HUES64 (cell line): ENCODE results near the gene SLC39A11.

Experiments
- H3K27ac ChIP-seq: 2 replicates; pipeline ENCODE4 v1.7.0; 2013; ENCODE audit warnings: low read depth, low read length, inconsistent platforms
- H3K27me3 ChIP-seq: 2 replicates; pipeline ENCODE4 v1.6.1; 2013; ENCODE audit warnings: mild to moderate bottlenecking, low read length; ENCODE audit not compliant: insufficient read depth
- H3K36me3 ChIP-seq: 2 replicates; pipeline ENCODE4 v1.6.1; 2013; ENCODE audit warnings: mild to moderate bottlenecking, low read length; ENCODE audit not compliant: insufficient read depth
- H3K4me1 ChIP-seq: 2 replicates; pipeline ENCODE4 v1.6.1; 2013; ENCODE audit warnings: mild to moderate bottlenecking, low read length, moderate library complexity; ENCODE audit not compliant: insufficient read depth
- H3K4me3 ChIP-seq: 2 replicates; pipeline ENCODE4 v1.5.1; 2013; ENCODE audit warnings: mild to moderate bottlenecking, low read length, moderate library complexity
- H3K9ac ChIP-seq: 2 replicates; pipeline ENCODE4 v1.6.1; 2013; ENCODE audit warnings: mild to moderate bottlenecking, low read depth, low read length
- H3K9me3 ChIP-seq: 2 replicates; pipeline ENCODE4 v1.6.1; 2013; ENCODE audit warnings: low read depth, low read length; ENCODE audit not compliant: insufficient read depth
- WGBS: fragments of 150-250, 120-280 bp; methylation state at CpG from one replicate; pipeline ENCODE4 v1.1.7; 2013; ENCODE audit warnings: missing lambda C conversion rate; 5-methylcytosine and 5-hydroxymethylcytosine counted together

The SLC39A11 gene

DNA sequence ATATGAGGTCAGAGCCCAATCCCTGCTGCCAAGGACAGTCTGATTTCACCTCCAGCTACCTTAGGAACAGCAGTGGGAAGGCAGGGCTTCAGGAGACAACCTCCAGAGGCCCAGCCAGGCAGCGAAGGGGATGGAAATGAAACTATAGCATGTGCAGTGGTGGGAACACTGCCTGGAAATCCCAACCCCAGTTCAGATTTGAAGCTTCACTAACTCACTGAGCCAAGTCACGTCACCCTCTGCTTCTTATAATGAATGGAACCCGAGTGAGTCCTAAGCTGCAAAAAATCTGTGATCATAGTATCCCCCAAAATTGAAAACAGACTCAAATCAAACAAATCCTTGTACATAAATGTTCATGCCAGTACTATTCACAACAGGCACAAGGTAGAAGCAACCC, 36.0 kb upstream of the SLC39A11 start:
- 81% methylated on average over 3 of the region's 3 CpGs for WGBS
- Histone ChIP-seq H3K4me3 (no peak overlapping the region), H3K9ac (no peak overlapping the region), H3K27me3 (no peaks in the 10 kb centered on the region), H3K36me3 (no peaks in the 10 kb centered on the region), H3K27ac (no peak overlapping the region), H3K4me1 (peaks cover 11% of the 10 kb centered on the region), H3K9me3 (no peaks in the 10 kb centered on the region)

DNA sequence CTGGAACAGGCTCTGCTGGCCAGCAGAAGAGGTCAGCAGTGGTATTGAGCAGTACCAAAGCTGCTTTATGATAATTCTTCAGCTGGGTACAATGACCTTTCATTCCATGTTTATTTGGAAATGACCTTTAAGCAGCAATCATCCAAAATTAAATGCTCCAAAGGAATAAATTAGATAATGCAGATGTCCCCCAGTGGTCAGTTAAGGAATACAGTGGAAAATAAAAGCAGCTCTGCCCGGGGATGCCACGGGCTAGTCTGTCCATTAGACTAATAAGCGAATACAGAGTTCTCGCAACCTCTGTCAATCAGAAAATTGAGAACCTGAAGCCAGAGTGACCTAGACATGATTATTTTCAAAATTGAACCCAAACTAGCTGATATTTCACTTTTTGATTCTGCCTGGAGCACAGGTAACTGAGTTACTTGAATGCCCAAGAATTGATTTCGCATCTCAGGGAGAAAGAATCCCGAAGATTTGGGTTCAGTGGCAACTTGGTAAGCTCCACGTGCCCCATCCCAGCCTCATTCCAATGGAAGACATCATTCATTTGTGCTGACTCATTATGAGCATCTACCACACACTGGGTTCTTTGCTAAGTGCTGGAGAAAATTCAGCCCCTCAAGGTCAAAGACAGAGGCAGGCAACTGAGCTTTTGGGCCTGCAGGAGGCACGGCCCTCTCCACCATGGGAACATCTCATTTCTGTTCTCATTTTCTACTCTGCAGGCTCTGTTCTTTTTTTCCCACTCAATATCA, 34.4 kb upstream of the SLC39A11 start:
- H3K9me3 ChIP-seq, result no peaks in the 10 kb centered on the region
- H3K27me3 ChIP-seq, result no peaks in the 10 kb centered on the region
- WGBS, result 79% methylated on average over 8 of the region's 8 CpGs
- no peak overlapping the region for H3K9ac ChIP-seq
- no peaks in the 10 kb centered on the region for H3K36me3 ChIP-seq
- H3K4me1 ChIP-seq, result peaks cover 6% of the 10 kb centered on the region
- H3K4me3 ChIP-seq, result no peak overlapping the region
- no peak overlapping the region for H3K27ac ChIP-seq

DNA sequence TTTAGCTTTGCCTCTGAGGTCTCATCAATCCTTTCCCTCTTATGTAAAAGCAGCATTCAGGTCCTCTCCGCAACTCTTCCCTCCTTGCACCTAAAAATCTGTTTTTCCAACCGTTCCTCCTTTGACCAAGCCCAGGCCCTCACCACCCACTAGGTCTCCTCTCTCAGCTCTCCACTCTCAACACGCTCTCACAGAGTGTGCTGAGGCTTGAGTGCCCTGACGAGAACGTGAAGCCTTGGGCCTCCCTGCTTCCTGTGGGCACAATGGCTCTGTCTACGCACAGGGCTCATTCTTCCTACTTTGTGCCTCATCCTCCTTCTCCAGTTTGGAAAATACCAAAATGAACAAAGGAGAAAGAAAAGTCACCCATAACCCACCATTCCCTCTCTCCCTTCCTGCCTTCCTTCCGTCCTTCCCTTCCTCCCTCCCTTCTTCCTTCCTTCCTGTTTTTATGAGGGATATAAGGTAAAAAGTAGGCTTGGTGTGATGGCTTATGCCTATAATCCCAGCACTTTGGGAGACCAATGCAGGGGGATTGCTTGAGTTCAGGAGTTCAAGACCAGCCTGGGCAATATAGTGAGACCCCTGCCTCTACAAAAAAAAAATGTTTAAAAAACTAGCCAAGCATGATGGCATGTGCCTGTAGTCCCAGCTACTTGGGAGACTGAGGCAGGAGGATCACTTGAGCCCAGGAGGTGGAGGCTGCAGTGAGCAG, 31.3 kb upstream of the SLC39A11 start:
- Histone ChIP-seq H3K27ac (no peak overlapping the region), H3K9me3 (no peaks in the 10 kb centered on the region), H3K36me3 (no peaks in the 10 kb centered on the region), H3K27me3 (no peaks in the 10 kb centered on the region), H3K4me1 (no peaks in the 10 kb centered on the region), H3K9ac (no peak overlapping the region), H3K4me3 (no peak overlapping the region)
- 84% methylated on average over 6 of the region's 7 CpGs for WGBS

DNA sequence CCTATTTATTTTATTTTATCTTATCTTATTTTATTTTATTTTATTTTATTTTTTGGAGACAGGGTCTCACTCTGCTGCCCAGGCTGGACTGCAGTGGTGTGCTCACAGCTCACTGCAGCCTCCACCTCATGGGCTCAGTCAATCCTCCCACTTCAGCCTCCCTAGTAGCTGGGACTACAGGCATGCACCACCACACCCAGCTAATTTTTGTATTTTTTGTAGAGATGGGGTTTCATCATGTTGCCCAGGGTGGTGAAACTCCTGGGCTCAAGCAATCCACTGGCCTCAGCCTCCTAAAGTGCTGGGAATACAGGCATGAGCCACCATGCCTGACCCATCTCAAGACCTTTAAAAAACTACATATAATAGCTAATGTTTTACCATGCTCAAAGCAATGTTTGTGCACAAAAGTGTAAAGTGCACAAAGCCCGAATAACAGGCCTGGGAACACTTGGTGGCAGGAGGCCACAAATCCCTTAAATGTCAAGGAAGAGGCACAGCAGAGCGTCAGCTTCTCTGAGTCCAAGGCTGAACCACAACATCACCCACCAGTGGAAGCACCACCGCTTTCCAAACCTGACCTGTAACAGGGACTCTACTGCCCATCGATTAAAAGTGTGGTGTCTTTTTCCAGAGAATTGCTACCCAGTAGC, 30.6 kb upstream of the SLC39A11 start:
- Histone ChIP-seq H3K9me3 (no peaks in the 10 kb centered on the region), H3K36me3 (no peaks in the 10 kb centered on the region), H3K9ac (no peak overlapping the region), H3K27ac (no peak overlapping the region), H3K4me3 (no peak overlapping the region), H3K4me1 (no peaks in the 10 kb centered on the region), H3K27me3 (no peaks in the 10 kb centered on the region)
- WGBS, result 93% methylated on average over 4 of the region's 4 CpGs

DNA sequence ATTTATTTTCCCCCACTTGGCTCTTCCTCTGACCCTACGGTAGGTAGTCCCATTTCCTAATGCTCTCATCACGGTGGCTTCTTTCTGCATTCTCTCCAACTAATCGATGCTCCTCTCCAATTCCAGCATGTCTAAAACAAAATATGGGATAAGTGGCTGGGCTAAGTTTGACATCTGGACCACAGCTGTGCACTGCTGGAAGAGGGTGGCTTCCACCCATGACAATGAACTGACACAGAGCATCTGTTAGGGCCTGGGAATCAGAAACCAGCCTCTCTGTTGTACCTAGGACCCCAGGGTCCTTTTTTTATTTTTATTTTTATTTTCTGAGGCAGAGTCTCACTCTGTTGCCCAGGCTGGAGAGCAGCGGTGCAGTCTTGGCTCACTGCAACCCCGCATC, 29.0 kb upstream of the SLC39A11 start:
- no peaks in the 10 kb centered on the region for H3K9me3 ChIP-seq
- H3K4me3 ChIP-seq, result no peak overlapping the region
- 96% methylated on average over 5 of the region's 5 CpGs for whole genome bisulfite sequencing
- no peak overlapping the region for H3K27ac ChIP-seq
- H3K9ac ChIP-seq, result no peak overlapping the region
- H3K4me1 ChIP-seq, result no peaks in the 10 kb centered on the region
- no peaks in the 10 kb centered on the region for H3K27me3 ChIP-seq
- no peaks in the 10 kb centered on the region for H3K36me3 ChIP-seq

DNA sequence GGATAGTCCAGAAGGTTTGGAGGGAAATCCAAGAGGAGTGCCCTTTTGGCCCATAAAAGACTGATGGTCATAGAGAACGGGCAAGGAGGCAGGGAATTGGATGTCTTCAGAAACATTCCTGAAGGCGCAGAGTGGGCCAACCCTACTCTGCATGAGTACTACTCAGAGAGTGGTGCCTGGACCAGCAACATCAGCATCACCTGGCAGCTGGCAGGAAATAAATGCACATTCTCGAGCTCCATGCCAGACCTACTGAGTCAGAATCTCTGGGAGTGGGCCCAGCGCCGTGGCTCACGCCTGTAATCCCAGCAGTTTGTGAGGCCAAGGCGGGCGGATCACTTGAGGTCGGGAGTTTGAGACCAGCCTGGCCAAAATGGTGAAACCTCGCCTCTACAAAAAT, 27.1 kb upstream of the SLC39A11 start:
- H3K4me1 ChIP-seq, result no peaks in the 10 kb centered on the region
- H3K9ac ChIP-seq, result no peak overlapping the region
- no peaks in the 10 kb centered on the region for H3K9me3 ChIP-seq
- no peaks in the 10 kb centered on the region for H3K27me3 ChIP-seq
- no peak overlapping the region for H3K27ac ChIP-seq
- no peak overlapping the region for H3K4me3 ChIP-seq
- WGBS, result 93% methylated on average over 10 of the region's 10 CpGs
- H3K36me3 ChIP-seq, result no peaks in the 10 kb centered on the region

DNA sequence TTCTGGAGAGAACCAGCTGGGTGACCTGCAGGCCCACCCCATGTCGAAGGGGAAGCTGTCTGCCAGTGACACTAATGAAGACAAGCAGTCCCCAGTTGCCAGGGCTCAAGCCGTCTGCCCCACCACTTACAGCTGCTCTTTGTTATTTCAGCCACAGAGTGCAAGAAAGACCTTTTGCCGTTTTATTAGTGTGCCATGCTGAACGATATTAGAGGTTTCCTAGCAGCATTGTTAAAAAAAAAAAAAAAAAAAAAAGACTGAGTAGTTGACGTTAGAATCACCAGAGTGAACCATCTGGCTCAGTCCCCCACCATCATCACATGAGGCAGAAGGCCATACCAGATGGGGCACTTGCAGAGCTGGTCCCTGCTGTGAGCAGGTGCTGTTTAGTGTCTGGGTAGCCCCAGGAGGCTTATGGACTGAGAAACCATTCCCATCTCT, 26.5 kb upstream of the SLC39A11 start:
- Histone ChIP-seq H3K4me3 (no peak overlapping the region), H3K9me3 (no peaks in the 10 kb centered on the region), H3K9ac (no peak overlapping the region), H3K4me1 (no peaks in the 10 kb centered on the region), H3K27me3 (no peaks in the 10 kb centered on the region), H3K36me3 (no peaks in the 10 kb centered on the region), H3K27ac (no peak overlapping the region)
- WGBS, result 84% methylated on average over 4 of the region's 5 CpGs

DNA sequence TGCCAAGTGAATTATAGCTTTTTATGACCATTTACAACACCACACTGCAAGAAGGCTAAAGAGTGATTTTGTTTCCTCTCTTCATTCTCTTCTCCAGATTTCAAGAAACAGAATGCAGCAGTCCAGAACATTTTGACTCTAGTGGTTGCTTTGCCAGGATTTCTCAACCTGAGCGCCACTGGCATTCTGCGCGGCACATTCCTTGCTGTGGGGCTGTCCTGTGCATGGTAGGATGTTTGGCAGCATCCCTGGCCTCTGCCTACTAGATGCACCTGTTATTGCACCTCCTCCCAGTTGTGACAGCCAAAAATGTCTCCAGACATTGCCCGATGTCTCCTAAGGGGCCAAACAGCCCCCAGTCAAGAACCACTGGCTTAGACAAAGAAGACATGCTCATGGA, 25.7 kb upstream of the SLC39A11 start:
- H3K9me3 ChIP-seq, result no peaks in the 10 kb centered on the region
- H3K27ac ChIP-seq, result no peak overlapping the region
- WGBS, result 92% methylated on average over 4 of the region's 4 CpGs
- H3K4me3 ChIP-seq, result no peak overlapping the region
- H3K9ac ChIP-seq, result no peak overlapping the region
- no peaks in the 10 kb centered on the region for H3K4me1 ChIP-seq
- no peaks in the 10 kb centered on the region for H3K36me3 ChIP-seq
- H3K27me3 ChIP-seq, result no peaks in the 10 kb centered on the region

DNA sequence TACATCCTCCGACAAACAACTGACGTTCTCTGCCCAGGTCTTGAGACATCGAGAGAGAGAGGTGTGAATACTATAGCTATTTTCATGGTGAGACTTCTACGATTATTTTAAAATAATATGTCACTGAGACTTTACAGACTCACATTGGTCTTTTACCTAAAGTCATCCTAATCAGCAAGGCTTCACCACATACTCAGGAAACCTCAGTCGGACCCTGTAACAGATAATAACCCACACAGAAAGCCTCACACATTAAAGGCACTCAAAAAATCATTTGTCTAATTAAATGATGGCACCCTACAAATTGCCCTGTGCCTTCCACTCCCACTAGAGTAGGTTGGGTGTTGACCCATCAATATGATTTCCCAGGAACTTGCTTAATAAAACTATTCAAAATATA, 19.8 kb upstream of the SLC39A11 start:
- Histone ChIP-seq H3K4me1 (no peaks in the 10 kb centered on the region), H3K27ac (no peak overlapping the region), H3K4me3 (no peak overlapping the region), H3K27me3 (no peaks in the 10 kb centered on the region), H3K36me3 (no peaks in the 10 kb centered on the region), H3K9me3 (no peaks in the 10 kb centered on the region), H3K9ac (no peak overlapping the region)
- 95% methylated on average over 5 of the region's 5 CpGs for WGBS

DNA sequence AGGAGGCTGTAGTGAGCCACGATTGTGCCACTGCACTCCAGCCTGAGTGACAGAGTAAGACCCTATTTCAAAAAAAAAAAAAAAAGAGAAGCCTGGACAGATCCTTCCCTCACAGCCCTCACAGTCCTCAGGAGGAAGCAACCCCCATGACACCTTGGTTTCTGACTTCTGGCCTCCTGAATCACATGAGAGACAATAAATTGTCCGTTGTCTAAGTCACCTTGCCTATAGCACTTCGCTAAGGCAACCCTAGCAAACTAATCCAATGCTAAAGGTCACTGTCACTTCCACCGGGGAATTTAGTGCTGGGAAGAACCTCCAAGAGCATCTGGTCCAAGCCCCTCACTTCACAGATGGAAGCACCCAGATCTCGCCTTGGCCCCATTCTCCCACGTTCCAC, 18.9 kb upstream of the SLC39A11 start:
- no peak overlapping the region for H3K4me3 ChIP-seq
- no peak overlapping the region for H3K27ac ChIP-seq
- H3K9ac ChIP-seq, result no peak overlapping the region
- H3K27me3 ChIP-seq, result no peaks in the 10 kb centered on the region
- no peaks in the 10 kb centered on the region for H3K9me3 ChIP-seq
- H3K4me1 ChIP-seq, result no peaks in the 10 kb centered on the region
- 92% methylated on average over 6 of the region's 6 CpGs for WGBS
- H3K36me3 ChIP-seq, result no peaks in the 10 kb centered on the region

DNA sequence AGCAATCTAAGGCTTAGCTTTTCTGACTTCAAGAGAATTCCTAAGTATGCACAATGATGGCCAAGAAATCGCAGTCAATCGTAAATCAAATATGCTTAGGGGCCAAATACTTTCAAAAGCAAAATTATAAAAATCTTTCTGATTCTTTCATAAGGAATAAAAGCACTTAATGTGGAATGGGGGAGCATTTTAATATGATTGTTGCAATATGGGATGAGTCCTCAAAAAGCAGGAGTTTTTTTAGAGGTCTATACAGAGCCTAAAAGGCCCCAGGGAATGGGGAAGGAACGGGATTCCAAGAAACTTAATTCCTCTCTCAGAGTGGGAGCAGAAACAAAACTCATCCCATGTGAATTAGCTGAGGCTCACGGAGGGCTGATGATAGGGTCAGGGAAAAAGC, 14.7 kb upstream of the SLC39A11 start:
- Histone ChIP-seq H3K27me3 (no peaks in the 10 kb centered on the region), H3K9ac (no peak overlapping the region), H3K4me1 (no peaks in the 10 kb centered on the region), H3K27ac (no peak overlapping the region), H3K9me3 (peaks cover 3% of the 10 kb centered on the region; the same call in 1 of the 2 replicates), H3K4me3 (no peak overlapping the region), H3K36me3 (no peaks in the 10 kb centered on the region)
- WGBS, result 97% methylated on average over 4 of the region's 4 CpGs
